Activated B cell treated with CpG ODN at 0.5 μM for 24 hours (primary cell): ENCODE results near the gene ADRA2B. TPM values are rescaled to one million over a fixed set of nuclear protein-coding genes. Genes with fewer than 3 reads are reported as not detected.

ENCODE experiments used
- ATAC-seq: fragments of 200-7000 bp; cut with Tn5 transposase; one replicate; pipeline ENCODE4 v1.10.0; 2021; ENCODE audit warnings: low read depth, mild to moderate bottlenecking, moderate library complexity
- CTCF ChIA-PET: fragments of 350-600 bp; sonication (Branson Sonifier 250); formaldehyde crosslinking; loops from one replicate; lab custom pipeline; 2021; ENCODE audit warnings: antibody characterized with exemption; lab: Charles Lee
- POLR2A ChIA-PET: fragments of 350-600 bp; sonication (Branson Sonifier 250); formaldehyde crosslinking; loops from one replicate; lab custom pipeline; 2021; ENCODE audit warnings: antibody characterized with exemption; lab: Charles Lee
- DNase-seq: peaks from one replicate; pipeline ENCODE4 v3.0.0; 2022
- H3K27ac Mint-ChIP-seq: one replicate; pipeline ENCODE4 v1.8.0; 2020; ENCODE audit warnings: mixed read lengths
- H3K27me3 Mint-ChIP-seq: one replicate; pipeline ENCODE4 v1.8.0; 2021; ENCODE audit warnings: mixed read lengths
- H3K36me3 Mint-ChIP-seq: one replicate; pipeline ENCODE4 v1.8.0; 2021; ENCODE audit warnings: low read depth, mixed read lengths
- H3K4me1 Mint-ChIP-seq: one replicate; pipeline ENCODE4 v1.8.0; 2021; ENCODE audit warnings: mixed read lengths
- H3K4me3 Mint-ChIP-seq: one replicate; pipeline ENCODE4 v1.8.0; 2020; ENCODE audit warnings: mild to moderate bottlenecking, mixed read lengths
- H3K9me3 Mint-ChIP-seq: one replicate; pipeline ENCODE4 v1.8.0; 2020; ENCODE audit warnings: mixed read lengths
- CTCF ChIP-seq: fragments of 200-600 bp; IDR thresholded peaks from one replicate; pipeline ENCODE4 v1.8.0; 2022; ENCODE audit warnings: antibody characterized with exemption, mild to moderate bottlenecking
- intact Hi-C: fragments of 100-400 bp; cut with micrococcal nuclease; formaldehyde crosslinking; loops from one replicate; pipeline ENCODE4 v1.15.1; 2024
- total RNA-seq: library from RNA; stranded (reverse); gene quantifications from 2 replicates; pipeline ENCODE4 v1.2.3, GENCODE V29; 2022

Gene ADRA2B
- total RNA-seq, 1 donor from 2014 or later = 0.11 TPM

GRCh38 chr2:96117701-96118588 is 1.6 kb upstream of the ADRA2B start:
- peaks cover 22% of the 10 kb centered on the region for H3K27me3 Mint-ChIP-seq

GRCh38 chr2:96116879-96117533 is 635 bp upstream of the ADRA2B start:
- Mint-ChIP-seq H3K27ac (peak overlapping the region; percentile 41), H3K9me3 (no peaks in the 10 kb centered on the region), H3K4me1 (peaks cover 25% of the 10 kb centered on the region), H3K4me3 (peak overlapping the region; percentile 71), H3K27me3 (peaks cover 22% of the 10 kb centered on the region), H3K36me3 (no peaks in the 10 kb centered on the region)
- POLR2A ChIA-PET = interaction anchor here (0.5 to 1.0 kb wide), 3 partner anchors 57 to 358 kb away, joined by 3 to 8 read pairs (median 3); partner anchors contain the start of gene NCAPH
- DNase-seq (peak; percentile 82), ATAC-seq (peak; percentile 79)
- peak; percentile 56 for TF ChIP-seq CTCF
- intact Hi-C loops = loop anchor here (1.0 to 10.0 kb wide), 5 partner anchors 22 to 149 kb away; partner anchors contain the start of genes ASTL and CIAO1
- CTCF ChIA-PET = interaction anchor here (0.6 to 3.6 kb wide), 16 partner anchors 9 to 204 kb away, joined by 3 to 35 read pairs (median 4); partner anchors contain the start of genes ANKRD36C, ASTL and STARD7

More at GRCh38 chr2:96117701-96118588, 1.6 kb upstream of the ADRA2B start:
- ChIA-PET CTCF (interaction anchor here (0.6 to 3.6 kb wide), 13 partner anchors 13 to 515 kb away, joined by 3 to 35 read pairs (median 4); partner anchors contain the start of genes ANKRD36C, ASTL and STARD7), POLR2A (interaction anchor here (0.9 to 1.4 kb wide), 3 partner anchors 56 to 91 kb away, joined by 3 to 7 read pairs (median 3); partner anchors contain the start of gene STARD7)
- Mint-ChIP-seq H3K4me3 (peak overlapping the region; percentile 71), H3K4me1 (peaks cover 25% of the 10 kb centered on the region), H3K27ac (no peak overlapping the region), H3K9me3 (no peaks in the 10 kb centered on the region), H3K36me3 (no peaks in the 10 kb centered on the region)
- intact Hi-C loops = loop anchor here (1.0 to 10.0 kb wide), 4 partner anchors 21 to 126 kb away; partner anchors contain the start of gene ASTL
- ATAC-seq (no peak), DNase-seq (peak; percentile 13)
- no peak for TF ChIP-seq CTCF

GRCh38 chr2:96115631-96116423 is 544 bp downstream of the ADRA2B start:
- POLR2A ChIA-PET = interaction anchor here (0.7 kb wide), 1 partner anchor 412 kb away, joined by 3 read pairs; no protein-coding TSS in a partner anchor
- DNase-seq = no peak
- peak overlapping the region; percentile 75 for H3K4me3 Mint-ChIP-seq
- H3K4me1 Mint-ChIP-seq = peaks cover 25% of the 10 kb centered on the region
- CTCF ChIA-PET = interaction anchor here (1.3 to 3.6 kb wide), 5 partner anchors 14 to 205 kb away, joined by 4 to 35 read pairs (median 8); partner anchors contain the start of genes ANKRD36C and ASTL
- H3K36me3 Mint-ChIP-seq = no peaks in the 10 kb centered on the region
- ATAC-seq = no peak
- H3K27me3 Mint-ChIP-seq = peaks cover 11% of the 10 kb centered on the region
- intact Hi-C loops = loop anchor here (1.0 to 10.0 kb wide), 3 partner anchors 23 to 150 kb away; partner anchors contain the start of genes ASTL and CIAO1
- H3K9me3 Mint-ChIP-seq = no peaks in the 10 kb centered on the region
- no peak overlapping the region for H3K27ac Mint-ChIP-seq
- no peak for TF ChIP-seq CTCF

DNA sequence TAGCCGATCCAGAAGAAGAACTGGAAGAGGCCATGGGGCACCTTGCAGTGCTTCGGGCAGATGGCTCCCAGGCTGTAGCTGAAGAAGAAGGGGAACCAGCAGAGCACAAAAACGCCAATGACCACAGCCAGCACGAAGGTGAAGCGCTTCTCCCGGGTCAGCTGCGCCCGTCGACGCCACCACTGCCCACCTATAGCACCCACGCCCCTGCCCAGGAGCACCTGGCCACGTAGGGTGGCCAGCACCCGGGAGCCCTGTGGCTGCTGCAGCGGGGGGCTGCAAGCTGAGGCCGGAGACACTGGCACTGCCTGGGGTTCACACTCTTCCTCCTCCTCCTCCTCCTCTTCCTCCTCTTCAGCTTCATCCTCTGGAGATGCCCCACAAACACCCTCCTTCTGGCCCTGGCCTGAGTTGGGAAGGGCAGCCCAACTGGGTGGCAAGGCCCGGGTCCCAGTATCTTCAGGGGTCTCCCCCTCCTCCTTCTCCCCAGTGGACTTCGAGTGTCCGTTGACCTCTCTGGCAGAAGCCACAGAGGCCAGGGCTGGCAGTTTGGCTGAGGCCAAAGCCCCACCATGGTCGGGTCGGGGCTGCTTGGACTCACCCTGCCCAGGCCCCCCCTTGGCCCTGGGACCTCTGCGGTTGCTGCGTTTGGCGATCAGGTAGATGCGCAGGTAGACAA is 1.3 kb downstream of the ADRA2B start:
- H3K9me3 Mint-ChIP-seq = no peaks in the 10 kb centered on the region
- intact Hi-C loops = loop anchor here (10.0 kb wide), 1 partner anchor 90 kb away; no protein-coding TSS in a partner anchor
- no peaks in the 10 kb centered on the region for H3K36me3 Mint-ChIP-seq
- no peak overlapping the region for H3K27ac Mint-ChIP-seq
- H3K4me1 Mint-ChIP-seq = peaks cover 18% of the 10 kb centered on the region
- peak overlapping the region; percentile 73 for H3K4me3 Mint-ChIP-seq
- DNase-seq (no peak), ATAC-seq (no peak)
- H3K27me3 Mint-ChIP-seq = peaks cover 9% of the 10 kb centered on the region
- ChIA-PET CTCF (no interaction called here), POLR2A (interaction anchor here (0.7 kb wide), 1 partner anchor 413 kb away, joined by 3 read pairs; no protein-coding TSS in a partner anchor)
- TF ChIP-seq CTCF = no peak
